HG03378 (cell line): ENCODE results near the gene SP110.
"Not testable (repeated sequence)": the region's sequence is repeated elsewhere in the genome, so short reads cannot be mapped to it uniquely, and the experiment has no call there.

Experiments used
- ATAC-seq: cut with Tn5 transposase; IDR thresholded peaks from one replicate; pipeline ENCODE4 v1.9.1; 2021; ENCODE audit warnings: mild to moderate bottlenecking, moderate library complexity; ENCODE audit not compliant: unreplicated experiment

SP110 gene

GRCh38 chr2:230225486-230225885, 5.7 kb upstream of the SP110 start, which contains the start of gene SP140:
Gene SP140 (plus strand): TSS chr2:230225736. CDS start chr2:230225845, 109 bp downstream.
- ATAC-seq: peak; percentile 77

DNA sequence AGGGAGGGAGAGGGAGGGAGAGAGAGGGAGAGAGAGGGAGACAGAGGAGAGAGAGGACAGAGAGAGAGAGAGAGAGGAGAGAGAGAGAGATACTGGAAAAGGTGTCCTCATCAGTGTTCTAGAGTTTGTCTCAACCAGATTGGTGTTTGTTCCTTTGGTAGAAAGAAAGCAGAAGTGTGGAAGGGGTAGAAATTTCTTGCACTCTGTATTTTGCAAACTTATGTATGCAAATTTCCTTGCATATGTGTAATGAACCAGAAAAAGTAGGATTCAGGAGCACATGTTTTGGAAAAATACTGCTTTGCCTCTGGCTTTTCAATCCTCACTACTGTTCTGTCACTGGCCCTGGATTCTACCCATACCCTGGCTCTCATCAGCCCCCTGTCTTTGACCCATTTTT, 4.7 kb upstream of the SP110 start:
- no peak for ATAC-seq

DNA sequence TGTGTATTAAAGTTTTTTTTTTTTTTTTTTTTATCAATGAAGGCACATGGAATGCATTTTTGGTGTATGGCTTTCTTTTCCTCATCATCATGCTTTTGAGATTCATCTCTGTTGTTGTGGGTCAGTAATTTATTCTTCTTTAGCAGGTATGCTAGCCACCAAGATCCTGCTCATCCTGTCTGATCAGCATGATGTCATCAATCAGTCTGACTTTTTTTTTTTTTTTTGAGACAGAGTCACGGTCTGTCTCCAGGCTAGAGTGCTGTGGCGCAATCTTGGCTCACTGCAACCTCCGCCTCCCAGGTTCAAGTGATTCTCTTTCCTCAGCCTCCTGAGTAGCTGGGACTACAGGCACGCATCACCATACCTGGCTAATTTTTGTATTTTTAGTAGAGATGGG, 3.0 kb upstream of the SP110 start:
- not testable (repeated sequence) for ATAC-seq

DNA sequence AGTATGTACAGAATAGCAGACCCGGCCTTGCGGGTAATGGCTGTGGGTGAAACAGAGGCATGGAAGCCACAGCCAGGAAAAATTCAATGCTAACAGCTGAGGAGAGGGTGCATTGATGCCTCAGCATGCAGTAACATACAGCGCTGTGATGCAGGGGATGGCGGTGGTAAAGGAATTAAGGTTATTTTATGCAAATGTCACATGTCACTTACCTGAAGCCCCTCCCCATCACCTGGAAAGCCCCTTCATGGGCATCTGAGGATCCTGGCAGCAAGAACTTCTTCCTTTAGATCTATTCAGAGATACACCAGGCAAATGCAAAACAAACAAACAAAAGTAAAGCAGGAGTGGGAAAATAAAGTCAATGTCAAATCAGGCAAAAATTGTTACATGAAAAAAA, 1.7 kb upstream of the SP110 start:
- no peak for ATAC-seq

DNA sequence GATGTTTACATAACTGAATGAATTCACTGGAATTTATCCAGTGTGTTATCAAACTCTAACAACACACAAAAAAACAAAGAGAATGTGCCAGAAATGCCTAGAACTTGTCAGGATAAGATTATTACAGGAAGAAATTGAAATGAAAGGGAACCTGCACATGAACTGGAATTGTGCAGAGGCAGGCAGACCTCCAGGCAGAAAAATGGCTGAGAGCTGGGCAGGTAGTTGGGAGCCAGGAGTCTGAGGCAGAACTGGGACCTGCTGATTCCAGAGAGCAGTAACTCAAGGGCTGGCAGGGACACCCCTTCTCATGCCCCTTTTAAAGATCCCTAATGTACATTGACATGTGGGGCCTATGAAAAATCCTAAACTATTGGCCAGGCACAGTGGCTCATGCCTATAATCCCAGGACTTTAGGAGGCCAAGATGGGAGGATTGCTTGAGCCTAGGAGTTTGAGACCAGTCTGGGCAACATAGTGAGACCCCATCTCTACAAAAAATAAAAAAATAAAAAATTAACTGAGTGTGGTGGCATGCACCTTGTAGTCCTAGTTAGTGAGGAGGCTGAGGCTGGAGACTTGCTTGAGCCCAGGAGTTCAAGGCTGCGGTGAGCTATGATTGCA, 674 bp upstream of the SP110 start:
- ATAC-seq: no peak

DNA sequence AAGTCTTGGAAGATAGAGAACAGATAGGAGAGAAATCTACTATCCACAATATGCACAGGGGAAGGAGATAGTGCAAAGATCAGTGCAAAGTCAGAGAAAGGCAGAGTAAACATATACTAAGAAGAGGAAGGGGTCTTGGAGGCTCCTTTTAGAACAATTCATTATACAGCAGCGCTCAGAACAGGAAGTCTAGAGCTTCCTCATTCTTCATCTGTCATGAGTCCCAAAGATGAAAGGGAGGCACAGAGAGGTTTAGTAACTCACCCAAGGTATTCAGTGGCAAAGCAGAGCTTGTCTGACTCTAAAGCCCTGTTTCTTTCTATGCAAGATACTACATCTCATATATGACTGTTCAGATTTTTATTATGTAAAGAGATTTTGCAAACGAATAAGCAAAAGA, 1.4 kb downstream of the SP110 start:
- no peak for ATAC-seq

- ATAC-seq: no peak
These were observed 2.4 kb downstream of the SP110 start for GRCh38 chr2:230217424-230217823.

DNA sequence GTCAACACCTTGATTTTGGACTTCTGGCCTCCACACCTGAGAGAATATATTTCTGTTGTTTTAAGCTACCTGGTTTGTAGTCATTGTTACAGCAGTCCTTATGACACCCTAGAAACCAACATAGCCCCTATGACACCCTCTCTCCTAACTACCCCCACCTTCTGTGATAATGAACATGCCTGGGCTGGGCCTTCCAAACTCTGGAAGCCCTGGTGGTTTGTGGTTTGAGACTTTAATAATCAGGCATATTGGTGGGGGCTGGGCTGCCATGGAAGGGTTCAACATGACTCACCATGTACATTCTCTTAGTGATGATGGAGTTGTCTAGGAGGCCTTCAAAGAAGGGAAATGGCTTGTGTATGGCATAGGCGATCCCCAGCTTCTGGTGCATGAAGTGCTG, 3.3 kb downstream of the SP110 start:
- ATAC-seq: no peak

DNA sequence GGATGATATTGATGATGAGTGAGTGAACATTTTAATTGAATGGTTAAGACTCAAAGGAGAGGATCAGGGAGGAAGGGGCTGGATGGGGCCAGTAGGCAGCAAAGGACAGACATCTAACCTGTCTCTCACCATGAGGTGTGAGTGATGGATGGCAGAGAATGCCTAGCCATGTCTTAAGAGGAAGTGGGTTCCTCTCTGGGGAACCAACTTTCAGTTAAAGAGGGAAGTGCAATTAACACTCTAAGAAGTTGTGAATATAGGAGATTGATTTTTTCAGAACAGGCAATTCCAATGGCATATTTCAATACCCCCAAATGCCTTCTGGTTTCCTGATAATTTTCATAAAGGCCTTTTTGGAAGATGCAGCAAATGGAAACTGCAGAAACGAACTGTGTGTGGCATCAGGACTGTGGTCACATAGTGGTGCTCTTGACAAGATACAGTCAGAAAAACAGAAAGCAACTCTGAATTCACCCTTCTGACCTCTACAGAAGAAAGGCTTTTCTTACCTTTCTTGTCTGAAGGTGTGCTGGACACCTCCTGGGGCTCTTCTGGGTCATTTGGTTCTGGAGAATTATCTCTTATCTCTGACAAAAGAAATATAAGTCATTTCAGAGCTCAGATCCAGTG, 10.2 kb downstream of the SP110 start:
- peak; percentile 56 for ATAC-seq

DNA sequence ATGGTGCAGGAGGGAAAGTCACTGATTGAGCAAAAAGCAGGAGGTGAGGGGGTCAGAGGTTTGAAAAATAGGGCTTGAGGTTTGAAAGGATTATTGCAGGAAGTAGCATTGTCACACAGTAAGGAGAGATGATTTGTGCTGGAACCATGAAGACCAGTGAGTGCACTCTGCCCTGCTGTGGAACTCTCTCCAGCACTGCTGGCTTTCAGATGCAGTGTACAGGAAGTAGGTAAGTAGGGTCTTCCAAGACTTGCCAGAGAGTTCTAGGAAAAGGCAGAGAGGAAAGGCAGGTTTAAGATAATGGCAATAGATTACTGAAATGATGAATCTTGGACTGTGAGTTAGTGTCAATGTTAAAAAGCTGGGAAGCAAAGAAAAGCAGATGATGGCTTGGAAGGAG, 11.2 kb downstream of the SP110 start:
- ATAC-seq: no peak

DNA sequence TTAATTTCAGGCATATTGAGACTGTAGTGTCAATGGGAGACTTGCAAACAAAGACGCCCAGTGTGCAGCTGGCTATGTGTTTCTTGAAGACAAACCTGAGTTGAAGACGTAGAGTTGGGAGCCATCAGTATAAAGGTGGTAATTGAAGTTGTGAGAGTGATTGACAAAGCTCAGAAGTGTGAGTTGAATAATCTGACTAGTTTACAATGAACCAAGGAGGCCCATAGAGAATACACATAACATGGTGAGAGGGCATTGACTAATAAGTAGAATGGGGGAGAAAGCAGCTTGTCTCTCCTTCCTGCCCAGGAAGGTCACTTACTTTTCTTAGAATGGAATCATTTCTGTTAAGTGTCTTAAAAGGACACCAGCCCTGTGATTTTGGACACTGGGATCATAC, 14.1 kb downstream of the SP110 start:
- ATAC-seq: peak; percentile 31

DNA sequence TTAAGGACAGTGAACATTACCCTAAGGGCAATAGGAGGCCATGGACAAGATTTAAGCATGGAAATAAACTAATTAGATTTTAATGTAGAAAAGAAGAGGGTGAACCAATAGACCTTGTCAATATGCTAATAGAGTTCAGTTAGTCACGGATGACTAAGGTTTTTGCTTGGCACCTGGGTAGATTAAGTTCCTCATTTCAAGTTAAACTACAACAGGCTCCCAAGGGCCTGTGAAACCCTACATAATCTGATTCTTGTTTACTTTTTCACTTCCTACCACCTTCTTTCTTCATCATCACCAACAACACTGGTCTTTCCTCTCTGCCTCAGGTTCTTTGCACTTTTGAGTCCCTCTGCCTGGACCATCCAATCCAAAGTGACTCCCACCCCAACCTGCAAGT, 14.8 kb downstream of the SP110 start:
- peak; percentile 63 for ATAC-seq

DNA sequence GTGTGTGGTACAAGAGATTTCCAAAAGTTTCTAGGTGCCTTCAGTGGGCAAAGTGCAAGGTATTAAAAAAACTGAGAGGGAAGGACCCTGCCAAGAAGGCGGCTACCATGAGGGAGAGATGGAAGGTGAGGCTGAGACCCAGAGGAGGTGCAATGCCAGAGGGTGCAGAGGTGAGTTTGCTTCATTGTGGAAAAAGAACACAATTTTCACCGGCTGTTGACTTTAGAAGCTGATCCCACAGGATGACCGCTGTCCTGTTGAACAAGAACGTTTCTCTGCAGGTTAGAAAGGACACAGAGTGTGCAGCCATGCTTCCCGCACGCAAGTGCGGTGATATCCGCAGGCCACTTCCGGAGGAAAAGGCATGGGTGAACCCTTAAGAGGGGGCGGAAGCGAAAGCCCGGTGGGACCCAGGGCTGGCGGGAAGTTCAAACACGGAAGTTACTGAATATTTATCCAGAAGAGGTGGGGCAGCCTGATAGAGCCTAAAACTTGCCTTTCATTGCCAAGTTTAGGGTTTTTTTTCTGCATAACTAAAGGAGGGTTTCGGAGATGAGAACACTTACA, 16.6 kb downstream of the SP110 start:
- ATAC-seq: peak; percentile 27

GRCh38 chr2:230202430-230203109, 17.2 kb downstream of the SP110 start:
- ATAC-seq: peak; percentile 41

GRCh38 chr2:230184727-230185578, 34.8 kb downstream of the SP110 start:
- ATAC-seq: no peak

DNA sequence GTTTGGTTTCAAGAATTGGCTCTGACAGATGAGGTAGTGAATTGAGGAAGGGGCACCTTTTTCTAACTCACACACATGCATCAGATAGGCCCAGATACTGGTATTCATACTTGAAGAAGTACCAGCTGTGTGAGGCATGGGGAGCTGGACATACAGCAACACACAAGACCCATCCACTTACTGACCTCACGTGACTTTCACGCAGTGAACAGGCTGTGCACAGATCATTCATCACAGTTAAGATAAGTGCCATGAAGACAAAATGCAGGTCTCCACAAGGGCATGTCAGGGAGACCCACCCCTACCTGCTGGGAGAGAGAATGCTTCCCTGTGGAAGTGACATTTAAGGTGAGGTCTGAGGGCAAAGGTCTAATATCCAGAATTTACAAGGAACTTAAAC, 38.6 kb downstream of the SP110 start:
- ATAC-seq: no peak

DNA sequence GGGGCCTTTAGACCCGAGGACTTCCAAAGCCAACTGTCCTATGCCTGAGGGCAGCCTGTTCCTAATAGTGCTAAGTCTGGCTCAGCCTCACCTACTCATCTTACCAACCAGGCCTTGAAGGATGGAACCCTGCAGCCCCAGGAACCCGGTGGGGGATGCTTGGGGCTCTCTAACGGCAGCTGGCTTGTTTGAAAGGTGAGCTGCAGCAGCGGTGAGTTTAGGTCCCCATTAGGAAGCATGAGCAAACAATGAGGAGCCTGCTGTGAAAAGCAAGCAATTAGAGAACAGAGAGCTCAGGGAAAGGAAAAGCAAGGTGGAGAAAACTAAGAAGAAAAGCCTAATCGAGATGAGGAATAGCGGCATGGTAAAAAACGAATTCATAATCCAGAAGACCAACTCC, 39.9 kb downstream of the SP110 start:
- ATAC-seq: no peak

DNA sequence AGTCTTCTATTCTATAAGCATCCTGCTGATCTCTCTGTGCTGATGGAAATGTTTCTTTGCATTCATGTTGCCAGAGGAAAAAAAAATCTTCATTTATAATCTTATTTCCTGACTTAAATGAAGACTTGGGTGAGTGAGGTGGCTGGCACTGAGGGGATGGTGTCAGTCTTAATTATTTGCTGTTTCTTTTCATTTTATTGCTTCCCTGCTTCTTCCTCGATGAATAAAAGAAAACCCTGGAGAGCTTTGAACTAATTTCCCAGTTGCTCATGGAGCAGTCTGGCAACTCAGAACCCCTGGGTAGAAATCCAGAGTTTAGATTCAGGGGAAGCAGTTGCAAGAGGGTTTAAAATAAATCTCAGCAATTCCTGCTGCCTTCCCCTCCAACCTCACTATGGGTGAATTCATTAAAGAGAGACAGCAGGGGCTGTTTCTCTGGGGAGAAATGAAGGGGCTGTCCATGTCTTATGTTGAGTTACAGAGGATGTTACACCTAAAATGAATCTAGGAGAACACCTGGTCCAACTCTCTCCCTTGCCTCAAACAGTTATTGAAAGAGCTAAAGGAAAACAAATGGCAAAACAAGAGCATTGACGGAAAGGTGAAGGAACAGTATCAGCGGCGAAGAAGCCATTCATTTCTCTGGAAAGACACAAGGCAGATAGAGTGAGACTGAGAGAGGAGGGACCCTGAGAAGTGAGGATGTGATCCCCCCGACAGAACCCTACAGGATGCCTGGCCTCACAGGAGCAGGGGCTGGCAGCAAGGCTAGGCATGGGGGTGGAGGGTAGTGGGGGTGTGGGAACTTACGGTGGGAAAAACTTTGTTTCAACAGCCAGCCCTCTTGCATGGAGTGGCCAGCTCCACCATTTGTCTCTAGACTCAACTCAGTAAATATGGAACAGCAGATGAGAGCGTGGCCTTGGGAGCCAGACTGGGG, 41.0 kb downstream of the SP110 start:
- no peak for ATAC-seq

- ATAC-seq: no peak
These were observed 42.8 kb downstream of the SP110 start for GRCh38 chr2:230176996-230177395.

- ATAC-seq: no peak
These were observed 45.3 kb downstream of the SP110 start for GRCh38 chr2:230174466-230174865.
